Superior temporal gyrus (tissue), 1 donor: ENCODE data around the gene GTPBP6.
A peak's percentile ranks its signal among the peaks of the same experiment; 100 is the strongest.

Experiments used
- DNase-seq: peaks from one replicate; pipeline ENCODE4 v3.0.0-alpha.2; 2016; ENCODE audit errors: extremely low spot score

The GTPBP6 gene

GRCh38 chrX:318739-319578, at the start of gene GTPBP6:
Gene GTPBP6, minus strand, starts transcription at chrX:318796. Its CDS starts 9 bp downstream, at chrX:318787.
- DNase-seq = peak; percentile 100

DNA sequence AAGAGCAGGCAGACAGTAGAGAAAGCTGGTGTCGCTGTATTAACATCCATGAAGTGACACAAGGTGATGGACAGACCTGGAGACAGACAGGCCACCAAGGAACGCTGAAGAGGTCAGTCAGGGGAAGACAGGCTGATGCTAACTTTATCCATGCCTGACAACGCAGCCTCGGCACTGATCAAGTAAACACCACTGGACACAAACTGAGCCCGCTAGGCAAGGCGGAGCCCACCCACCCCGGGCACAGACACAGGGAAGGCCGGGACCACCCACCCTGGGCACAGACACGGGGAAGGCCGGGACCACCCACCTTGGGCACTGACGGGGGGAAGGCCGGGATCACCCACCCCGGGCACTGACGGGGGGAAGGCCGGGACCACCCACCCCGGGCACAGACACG, 49.3 kb upstream of the GTPBP6 start:
- no peak for DNase-seq

GRCh38 chrX:367349-367748, 48.8 kb upstream of the GTPBP6 start:
- DNase-seq = no peak

DNA sequence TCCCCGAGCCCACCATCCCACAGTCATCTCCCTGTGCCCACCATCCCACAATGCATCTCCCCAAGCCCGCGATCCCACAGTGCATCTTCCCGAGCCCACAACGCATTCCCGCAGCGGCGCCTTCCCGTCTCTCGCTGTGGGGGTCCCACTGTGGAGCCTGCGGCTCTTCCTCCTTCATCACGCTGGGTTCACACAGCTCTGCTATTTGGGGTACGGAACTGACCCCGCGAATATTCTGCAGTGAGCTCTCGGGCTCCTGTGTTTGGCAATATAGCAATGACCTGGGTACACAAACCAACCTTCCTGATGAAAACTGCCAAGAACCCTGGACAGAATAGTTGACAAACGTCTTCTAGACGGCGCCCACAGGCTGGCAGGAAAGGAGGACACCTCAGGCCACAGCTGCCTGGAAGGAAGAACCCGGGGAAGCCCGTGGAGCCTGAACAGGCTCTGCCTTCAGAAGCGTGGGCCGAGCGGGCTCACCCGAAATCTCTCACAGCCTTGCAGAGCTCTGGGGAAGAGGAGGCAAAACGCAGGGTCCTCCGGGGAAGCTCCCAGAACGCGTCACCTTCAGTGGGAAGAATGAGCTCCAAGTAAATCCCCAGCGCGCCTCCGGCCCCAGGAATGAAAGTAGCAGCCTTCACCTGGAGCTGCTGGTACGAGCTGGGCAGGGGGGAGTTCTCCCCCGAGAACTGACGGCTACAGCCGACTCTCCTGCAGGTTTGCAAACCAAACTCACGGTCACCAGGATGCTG, 45.2 kb upstream of the GTPBP6 start:
- no peak for DNase-seq

DNA sequence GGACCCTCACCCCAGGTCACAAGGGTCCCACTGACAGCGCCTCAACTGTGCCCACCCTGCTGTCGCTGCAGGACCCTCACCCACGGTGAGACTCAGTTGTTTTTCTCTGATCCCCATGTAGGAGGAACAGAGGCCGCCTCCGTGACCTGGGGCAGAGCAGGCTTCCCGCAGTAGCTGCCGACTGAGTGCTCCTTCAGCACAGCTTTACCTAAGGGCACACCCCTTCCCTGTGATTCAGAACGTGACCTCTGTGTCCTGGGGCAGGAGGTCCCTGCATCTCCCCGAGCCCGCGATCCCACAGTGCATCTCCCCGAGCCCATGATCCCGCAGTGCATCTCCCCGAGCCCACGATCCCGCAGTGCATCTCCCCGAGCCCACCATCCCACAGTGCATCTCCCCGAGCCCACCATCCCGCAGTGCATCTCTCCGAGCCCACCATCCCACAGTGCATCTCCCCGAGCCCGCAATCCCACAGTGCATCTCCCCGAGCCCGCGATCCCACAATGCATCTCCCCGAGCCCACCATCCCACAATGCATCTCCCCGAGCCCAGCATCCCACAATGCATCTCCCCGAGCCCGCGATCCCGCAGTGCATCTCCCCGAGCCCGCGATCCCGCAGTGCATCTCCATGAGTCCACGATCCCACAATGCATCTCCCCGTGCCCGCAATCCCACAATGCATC, 44.5 kb upstream of the GTPBP6 start:
- DNase-seq = no peak

DNA sequence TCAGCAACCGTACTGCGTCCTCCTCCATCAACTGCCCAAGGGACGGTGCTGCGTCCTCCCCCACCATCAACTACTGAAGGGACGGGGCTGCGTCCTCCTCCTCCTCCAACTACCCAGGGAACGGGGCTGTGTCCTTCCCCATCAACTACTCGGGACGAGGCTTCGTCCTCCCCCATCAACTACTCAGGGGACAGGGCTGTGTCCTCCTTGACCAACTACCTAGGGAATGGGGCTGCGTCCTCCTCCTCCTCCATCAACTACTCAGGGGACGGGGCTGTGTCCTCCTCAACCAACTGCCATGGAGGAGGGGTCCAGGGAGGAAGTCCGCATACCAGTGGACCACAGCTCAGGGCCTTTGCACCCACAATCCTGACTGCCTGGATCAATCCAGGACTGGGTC, 43.8 kb upstream of the GTPBP6 start:
- DNase-seq = no peak

DNA sequence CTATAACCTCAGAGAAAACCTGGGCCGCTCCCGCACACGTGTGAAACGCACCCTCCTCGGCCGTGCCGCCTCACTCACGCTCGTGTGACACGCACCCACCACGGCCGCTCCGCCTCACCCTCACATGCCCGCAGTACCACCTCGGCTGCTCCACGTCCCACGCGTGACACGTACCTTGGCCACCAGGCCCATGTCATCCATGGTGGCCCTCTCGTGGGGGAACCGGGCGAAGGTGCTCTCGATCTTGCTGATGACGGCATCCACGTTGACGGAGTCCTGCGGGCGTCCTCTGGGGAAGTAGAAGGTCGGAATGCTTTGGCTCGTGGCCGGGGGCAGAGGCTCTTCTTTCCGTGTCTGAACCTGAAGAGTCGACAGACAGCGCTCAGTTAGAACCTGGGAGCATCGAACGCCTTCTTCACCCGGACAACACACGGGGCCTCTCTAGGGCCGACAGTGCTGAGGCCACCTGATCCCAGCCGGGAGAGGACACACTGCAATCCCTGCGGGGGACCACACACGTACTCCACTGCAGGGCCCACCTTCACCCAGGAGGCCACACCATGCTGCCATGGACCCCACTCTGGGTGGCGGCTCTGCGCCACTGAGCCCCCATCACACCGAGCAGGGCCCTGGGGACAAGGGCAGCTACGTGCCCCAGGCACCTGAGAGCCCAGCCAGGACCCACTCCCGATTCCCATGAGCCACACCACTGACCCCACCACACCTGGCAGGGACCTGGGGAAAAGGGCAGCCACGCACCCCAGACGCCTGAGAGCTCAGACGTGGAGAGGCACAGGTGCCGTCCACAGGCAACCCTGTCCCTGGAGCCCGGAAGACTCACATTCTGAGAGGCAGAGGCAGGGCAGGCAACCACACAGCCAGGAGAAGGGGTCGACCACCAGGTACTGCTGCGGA, 42.9 kb upstream of the GTPBP6 start:
- no peak for DNase-seq

- no peak for DNase-seq
Measured at GRCh38 chrX:360496-361150, 42.0 kb upstream of the GTPBP6 start.

DNA sequence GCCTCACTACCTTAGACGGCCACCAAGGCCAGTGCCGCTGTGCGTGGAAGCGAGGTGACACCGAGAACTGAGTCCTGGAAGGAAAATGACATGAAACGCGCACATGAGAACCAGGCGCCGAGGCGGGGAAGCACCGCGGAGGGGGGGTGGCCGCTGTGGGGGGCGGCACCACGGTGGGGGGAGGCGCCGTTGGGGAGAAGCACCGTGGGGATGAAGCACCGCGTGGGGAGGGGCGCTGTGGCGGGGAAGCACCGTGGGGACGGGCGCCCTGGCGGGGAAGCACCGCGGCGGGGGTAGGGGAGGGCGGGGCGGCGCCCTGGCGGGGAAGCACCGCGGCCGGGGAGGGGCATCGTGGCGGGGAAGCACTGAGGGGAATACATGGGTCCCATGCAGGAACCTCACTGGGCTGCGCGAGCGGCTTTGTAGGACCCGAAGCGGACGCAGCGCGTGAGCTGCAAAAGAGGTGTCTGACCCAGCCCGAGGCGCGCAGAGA, 40.1 kb upstream of the GTPBP6 start:
- DNase-seq = no peak

DNA sequence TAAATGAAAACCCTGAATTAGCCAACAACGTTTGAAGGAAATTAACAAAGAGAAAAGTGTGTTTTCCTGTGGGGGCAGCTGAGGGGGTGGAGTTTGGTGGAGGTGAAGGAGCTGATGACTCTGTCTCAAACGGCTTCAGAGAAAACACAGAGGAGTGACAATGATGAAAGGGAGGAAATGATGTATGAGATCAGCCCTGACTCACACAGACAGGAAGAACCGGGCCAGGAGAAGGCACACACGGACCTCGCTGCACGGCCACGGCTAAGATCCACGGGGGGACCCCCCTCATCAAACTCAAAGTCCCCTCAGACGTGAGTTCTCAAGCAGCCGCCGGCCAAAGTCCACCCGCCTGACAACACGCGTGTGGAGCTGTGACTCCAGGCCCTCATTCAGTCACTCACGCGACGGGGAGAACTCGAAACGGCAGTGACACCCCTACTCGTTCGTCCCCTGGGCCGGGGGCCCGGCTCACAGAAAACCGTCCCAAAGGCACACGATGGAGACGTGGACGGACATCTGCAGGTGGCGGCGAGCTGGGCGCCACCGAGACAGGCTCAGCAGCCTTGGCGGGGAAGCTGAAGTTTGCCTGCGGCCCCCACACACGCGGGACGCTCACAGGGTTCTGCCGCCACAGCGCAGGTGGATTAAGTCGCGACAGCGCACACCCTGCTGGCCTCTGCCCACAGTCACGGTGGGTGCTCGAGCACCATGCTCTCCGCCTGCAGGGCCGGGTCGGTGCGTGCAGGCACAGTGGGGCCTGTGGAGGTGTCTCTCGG, 39.3 kb upstream of the GTPBP6 start:
- no peak for DNase-seq

GRCh38 chrX:357035-357692, 38.6 kb upstream of the GTPBP6 start:
- no peak for DNase-seq

- no peak for DNase-seq
Measured at GRCh38 chrX:356385-357034, 37.9 kb upstream of the GTPBP6 start.

GRCh38 chrX:355329-356050, 36.9 kb upstream of the GTPBP6 start:
- DNase-seq = no peak

- no peak for DNase-seq
Measured at GRCh38 chrX:353566-354535, 35.3 kb upstream of the GTPBP6 start.

GRCh38 chrX:352582-353314, 34.2 kb upstream of the GTPBP6 start:
- DNase-seq = no peak

GRCh38 chrX:352181-352580, 33.6 kb upstream of the GTPBP6 start:
- no peak for DNase-seq
